Hepatocyte (in vitro differentiated cells): ENCODE results near the gene TYROBP.

ENCODE experiments used
- EZH2 ChIP-seq: fragments of 200-600 bp; sonication (generic); IDR thresholded peaks from 2 replicates; pipeline ENCODE4 v1.6.1; 2016; ENCODE audit warnings: antibody characterized with exemption, mild to moderate bottlenecking, borderline replicate concordance
- TF ChIP-seq, protein P1 (sequence below): fragments of 200-600 bp; sonication (generic); IDR thresholded peaks from 2 replicates; pipeline ENCODE4 v1.5.1; 2016; ENCODE audit warnings: antibody characterized with exemption, mild to moderate bottlenecking; ENCODE audit not compliant: poor library complexity

DNA sequence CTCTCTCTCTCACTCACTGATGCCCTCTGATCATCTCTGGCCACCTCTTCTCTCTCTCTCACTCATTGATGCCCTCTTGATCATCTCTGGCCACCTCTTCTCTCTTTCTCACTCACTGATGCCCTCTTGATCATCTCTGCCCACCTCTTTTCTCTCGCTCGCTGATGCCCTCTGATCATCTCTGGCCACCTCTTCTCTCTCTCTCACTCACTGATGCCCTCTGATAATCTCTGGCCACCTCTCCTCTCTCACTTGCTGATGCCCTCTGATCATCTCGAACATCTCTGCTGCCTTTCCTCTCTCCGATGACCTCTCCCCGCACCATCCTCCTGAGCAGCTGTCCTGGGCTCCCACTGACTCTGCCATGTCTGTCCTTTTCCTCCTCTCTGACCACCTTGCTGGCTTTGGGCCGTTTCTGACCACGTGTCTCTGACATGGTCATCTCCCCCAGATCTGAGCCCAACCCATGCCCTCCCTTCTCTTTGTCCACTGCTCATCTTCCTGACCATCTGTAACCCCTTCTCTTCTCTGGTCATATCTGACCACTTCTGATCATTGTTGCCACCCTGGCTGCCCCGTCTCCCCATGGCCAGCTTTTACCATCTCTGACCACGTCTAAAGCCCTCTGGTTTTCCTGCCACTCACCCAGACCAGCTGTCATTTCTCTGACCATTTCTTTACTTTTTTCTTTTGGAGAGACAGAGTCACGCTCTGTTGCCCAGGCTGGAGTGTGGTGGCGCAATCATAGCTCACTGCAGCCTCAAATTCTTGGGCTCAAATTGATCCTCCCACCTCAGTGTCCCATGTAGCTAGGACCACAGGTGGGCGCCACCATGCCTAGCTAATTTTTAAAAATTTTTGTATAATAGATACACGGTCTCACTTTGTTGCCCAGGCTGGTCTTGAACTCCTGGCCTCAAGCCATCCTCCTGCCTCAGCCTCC lies 30.5 kb upstream of the TYROBP start:
- TF ChIP-seq, protein P1, sequence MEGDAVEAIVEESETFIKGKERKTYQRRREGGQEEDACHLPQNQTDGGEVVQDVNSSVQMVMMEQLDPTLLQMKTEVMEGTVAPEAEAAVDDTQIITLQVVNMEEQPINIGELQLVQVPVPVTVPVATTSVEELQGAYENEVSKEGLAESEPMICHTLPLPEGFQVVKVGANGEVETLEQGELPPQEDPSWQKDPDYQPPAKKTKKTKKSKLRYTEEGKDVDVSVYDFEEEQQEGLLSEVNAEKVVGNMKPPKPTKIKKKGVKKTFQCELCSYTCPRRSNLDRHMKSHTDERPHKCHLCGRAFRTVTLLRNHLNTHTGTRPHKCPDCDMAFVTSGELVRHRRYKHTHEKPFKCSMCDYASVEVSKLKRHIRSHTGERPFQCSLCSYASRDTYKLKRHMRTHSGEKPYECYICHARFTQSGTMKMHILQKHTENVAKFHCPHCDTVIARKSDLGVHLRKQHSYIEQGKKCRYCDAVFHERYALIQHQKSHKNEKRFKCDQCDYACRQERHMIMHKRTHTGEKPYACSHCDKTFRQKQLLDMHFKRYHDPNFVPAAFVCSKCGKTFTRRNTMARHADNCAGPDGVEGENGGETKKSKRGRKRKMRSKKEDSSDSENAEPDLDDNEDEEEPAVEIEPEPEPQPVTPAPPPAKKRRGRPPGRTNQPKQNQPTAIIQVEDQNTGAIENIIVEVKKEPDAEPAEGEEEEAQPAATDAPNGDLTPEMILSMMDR, result no peak
- no peak for TF ChIP-seq EZH2
